Measurements from ENCODE around the gene NLRP11.
"Not testable (repeated sequence)": the region's sequence is repeated elsewhere in the genome, so short reads cannot be mapped to it uniquely, and the experiment has no call there.

The NLRP11 gene

DNA sequence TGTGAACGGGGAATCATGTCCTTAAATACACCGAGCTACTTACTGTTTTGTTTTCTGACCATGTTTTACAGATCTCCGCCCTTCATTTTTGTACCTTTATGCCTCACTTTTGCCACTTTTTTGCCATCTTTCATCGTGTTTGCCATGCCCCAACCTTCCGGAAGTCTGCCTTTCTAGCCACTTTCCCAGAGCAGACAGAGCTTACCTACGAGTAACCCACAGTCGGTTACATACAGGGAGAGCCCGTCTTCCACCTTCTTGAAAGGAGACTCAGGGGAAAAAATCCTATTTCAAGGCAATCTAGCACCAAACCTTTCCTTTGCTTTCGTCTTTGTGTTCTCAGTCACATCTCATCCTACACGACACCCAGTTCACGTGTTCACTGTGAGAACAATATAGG is 36.8 kb downstream of the NLRP11 start:
- no peak overlapping the region for H3K27ac ChIP-seq
- no peak for TF ChIP-seq ZFX (IDR thresholded peaks at IDR 0.05; ENCODE audit: borderline replicate concordance)
- TF ChIP-seq, protein P1, sequence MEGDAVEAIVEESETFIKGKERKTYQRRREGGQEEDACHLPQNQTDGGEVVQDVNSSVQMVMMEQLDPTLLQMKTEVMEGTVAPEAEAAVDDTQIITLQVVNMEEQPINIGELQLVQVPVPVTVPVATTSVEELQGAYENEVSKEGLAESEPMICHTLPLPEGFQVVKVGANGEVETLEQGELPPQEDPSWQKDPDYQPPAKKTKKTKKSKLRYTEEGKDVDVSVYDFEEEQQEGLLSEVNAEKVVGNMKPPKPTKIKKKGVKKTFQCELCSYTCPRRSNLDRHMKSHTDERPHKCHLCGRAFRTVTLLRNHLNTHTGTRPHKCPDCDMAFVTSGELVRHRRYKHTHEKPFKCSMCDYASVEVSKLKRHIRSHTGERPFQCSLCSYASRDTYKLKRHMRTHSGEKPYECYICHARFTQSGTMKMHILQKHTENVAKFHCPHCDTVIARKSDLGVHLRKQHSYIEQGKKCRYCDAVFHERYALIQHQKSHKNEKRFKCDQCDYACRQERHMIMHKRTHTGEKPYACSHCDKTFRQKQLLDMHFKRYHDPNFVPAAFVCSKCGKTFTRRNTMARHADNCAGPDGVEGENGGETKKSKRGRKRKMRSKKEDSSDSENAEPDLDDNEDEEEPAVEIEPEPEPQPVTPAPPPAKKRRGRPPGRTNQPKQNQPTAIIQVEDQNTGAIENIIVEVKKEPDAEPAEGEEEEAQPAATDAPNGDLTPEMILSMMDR (IDR thresholded peaks at IDR 0.05): no peak

DNA sequence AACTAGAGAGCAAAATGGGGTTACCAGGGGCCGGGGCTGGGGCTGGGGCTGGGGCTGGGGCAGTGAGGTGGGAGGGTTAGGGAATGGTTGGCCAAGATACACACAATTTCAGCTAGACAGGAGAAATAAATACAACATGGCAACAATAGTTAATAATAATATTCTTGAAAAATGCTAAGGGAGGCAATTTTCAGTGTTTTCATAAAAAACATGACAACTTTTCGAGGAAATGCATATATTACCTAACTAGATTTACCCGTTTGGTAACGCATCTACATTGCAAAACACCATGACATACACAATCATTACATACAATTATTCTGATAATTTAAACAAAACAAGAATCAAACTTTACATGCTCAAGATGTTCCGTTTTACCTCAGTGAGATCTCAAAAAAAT is 50.7 kb downstream of the NLRP11 start:
- TF ChIP-seq, protein P1 (IDR thresholded peaks at IDR 0.05): no peak
- TF ChIP-seq ZFX (IDR thresholded peaks at IDR 0.05; ENCODE audit: borderline replicate concordance): no peak
- H3K27ac ChIP-seq: no peak overlapping the region

DNA sequence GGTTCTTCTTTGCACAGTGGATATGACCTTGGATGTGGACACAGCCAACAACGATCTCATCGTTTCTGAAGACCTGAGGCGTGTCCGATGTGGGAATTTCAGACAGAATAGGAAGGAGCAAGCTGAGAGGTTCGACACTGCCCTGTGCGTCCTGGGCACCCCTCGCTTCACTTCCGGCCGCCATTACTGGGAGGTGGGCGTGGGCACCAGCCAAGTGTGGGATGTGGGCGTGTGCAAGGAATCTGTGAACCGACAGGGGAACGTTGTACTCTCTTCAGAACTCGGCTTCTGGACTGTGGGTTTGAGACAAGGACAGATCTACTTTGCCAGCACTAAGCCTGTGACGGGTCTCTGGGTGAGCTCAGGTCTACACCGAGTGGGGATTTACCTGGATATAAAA is 53.5 kb downstream of the NLRP11 start:
- TF ChIP-seq ZFX (IDR thresholded peaks at IDR 0.05; ENCODE audit: borderline replicate concordance): no peak
- TF ChIP-seq, protein P1 (IDR thresholded peaks at IDR 0.05): no peak
- H3K27ac ChIP-seq: no peak overlapping the region

DNA sequence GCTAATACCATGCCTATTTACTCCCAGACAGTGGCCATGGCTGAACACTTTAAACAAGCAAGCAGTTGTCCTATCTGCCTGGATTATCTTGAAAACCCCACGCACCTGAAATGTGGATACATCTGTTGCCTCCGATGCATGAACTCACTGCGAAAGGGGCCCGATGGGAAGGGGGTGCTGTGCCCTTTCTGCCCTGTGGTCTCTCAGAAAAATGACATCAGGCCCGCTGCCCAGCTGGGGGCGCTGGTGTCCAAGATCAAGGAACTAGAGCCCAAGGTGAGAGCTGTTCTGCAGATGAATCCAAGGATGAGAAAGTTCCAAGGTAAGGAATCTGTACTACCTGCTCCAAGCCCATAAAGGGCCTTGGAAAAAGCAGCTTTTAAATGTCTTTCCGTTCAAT is 54.3 kb downstream of the NLRP11 start:
- TF ChIP-seq, protein P1 (IDR thresholded peaks at IDR 0.05): peak; percentile 46
- TF ChIP-seq ZFX (IDR thresholded peaks at IDR 0.05; ENCODE audit: borderline replicate concordance): no peak
- H3K27ac ChIP-seq: no peak overlapping the region

DNA sequence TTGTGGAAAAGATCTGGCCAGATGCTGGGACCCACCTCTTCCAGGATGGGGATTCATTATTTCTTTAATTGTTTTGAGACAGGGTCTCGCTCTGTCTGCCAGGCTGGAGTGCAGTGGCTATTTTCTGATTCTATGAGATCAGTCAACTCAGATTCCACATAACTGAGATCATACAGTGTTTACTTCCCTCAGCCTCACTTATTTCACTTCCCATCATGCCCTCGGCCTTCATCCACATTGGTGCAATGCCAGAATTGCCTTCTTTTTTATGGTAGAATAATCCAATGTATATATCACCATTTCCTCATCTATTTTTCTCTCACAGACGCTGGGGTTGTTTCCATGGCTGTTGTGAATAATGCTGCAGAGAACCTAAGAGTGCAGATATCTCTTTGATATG is 62.2 kb downstream of the NLRP11 start:
- H3K27ac ChIP-seq: not testable (repeated sequence)

DNA sequence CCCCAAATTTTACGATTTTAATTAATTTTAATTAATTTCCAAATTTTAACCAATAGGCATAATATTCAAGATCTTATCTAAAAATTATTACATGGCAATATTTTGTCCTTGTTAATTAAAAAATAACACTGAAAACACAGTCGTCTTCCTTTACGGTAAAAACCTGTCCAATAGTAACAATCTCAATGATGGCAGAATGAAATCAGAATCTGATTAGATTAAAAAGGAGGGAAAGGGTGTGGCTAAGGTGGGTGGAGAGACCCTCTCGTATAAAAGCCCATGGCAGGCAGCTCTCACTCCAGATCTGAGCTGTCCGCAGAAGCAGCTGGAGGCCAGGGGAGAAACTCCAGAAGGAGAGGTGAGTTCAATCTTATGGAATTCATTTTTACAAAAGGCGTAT is 63.0 kb downstream of the NLRP11 start, which contains the start of gene RFPL4AL1:
Gene RFPL4AL1 (plus strand): TSS at position 301 of the 400 bp plus-strand sequence. CDS start 2,687 bp downstream, outside the sequence.
- not testable (repeated sequence) for H3K27ac ChIP-seq

DNA sequence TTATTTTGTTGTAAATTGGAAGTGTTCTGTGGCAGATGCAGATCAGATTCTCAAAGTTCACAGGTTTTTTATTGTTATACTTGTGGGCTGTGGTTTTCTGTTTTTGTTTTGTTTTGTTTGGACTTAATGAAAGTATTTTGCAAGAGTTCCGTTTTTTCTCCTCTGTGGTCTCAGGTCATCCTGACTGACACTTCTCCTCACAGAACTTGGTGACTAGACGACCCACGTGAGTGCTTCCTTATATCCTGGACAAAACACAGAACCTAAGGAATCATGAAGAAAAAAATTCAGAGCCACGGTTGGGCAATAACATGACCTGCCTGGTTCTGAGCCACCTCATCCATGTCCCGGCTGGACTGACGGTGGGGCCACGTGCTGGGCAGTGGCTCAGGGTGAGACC is 65.3 kb downstream of the NLRP11 start:
- H3K27ac ChIP-seq: no peak overlapping the region
- TF ChIP-seq ZFX (IDR thresholded peaks at IDR 0.05; ENCODE audit: borderline replicate concordance): no peak
- TF ChIP-seq, protein P1 (IDR thresholded peaks at IDR 0.05): no peak

DNA sequence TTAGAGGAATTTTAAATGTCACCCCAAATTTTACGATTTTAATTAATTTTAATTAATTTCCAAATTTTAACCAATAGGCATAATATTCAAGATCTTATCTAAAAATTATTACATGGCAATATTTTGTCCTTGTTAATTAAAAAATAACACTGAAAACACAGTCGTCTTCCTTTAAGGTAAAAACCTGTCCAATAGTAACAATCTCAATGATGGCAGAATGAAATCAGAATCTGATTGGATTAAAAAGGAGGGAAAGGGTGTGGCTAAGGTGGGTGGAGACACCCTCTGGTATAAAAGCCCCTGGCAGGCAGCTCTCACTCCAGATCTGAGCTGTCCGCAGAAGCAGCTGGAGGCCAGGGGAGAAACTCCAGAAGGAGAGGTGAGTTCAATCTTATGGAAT is 73.0 kb downstream of the NLRP11 start, which contains the start of gene RFPL4A:
Gene RFPL4A (plus strand): TSS at position 301 of the 400 bp plus-strand sequence. CDS start 2,704 bp downstream, outside the sequence.
- H3K27ac ChIP-seq: not testable (repeated sequence)

DNA sequence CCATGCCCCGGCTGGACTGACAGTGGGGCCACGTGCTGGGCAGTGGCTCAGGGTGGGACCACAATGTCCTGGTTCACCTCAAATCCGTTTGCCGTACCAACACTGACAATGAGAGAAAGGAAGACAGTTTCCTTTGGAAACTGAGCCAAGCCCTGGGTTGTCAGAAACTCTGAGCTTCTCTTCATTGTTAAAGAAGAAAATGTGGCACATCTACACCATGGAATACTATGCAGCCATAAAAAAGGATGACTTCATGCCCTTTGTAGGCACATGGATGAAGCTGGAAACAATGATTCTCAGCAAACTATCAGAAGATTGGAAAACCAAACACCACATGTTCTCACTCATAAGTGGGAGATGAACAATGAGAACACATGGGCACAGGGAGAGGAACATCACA is 75.0 kb downstream of the NLRP11 start:
- H3K27ac ChIP-seq: not testable (repeated sequence)

DNA sequence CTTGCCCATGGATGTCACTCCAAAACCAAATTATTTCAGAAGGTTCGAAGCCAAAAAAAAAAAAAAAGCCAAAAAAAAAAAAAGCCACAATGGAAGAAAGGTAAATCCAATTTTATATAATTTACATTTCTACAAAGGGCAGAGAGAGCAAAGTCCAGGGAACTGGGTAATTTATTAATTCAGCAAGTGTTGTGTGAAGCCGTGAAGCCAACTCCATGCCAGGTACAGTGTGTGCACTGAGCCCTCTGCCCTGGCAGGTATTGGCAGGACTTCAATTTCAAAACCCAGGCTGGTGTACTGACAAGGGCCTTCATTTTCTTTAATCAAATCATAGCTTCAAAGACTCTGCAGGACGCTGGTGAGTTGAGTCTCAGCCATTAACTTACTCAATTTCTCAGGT is 78.4 kb downstream of the NLRP11 start:
- no peak for TF ChIP-seq ZFX (IDR thresholded peaks at IDR 0.05; ENCODE audit: borderline replicate concordance)
- TF ChIP-seq, protein P1 (IDR thresholded peaks at IDR 0.05): no peak
- no peak overlapping the region for H3K27ac ChIP-seq
